GM23248 (cell line): ENCODE measurements around the gene NRCAM.

ENCODE experiments used
- EZH2 ChIP-seq: fragments of 200-600 bp; sonication (generic); IDR thresholded peaks from 2 replicates; pipeline ENCODE4 v1.6.1; 2018; ENCODE audit warnings: antibody characterized with exemption, mild to moderate bottlenecking; ENCODE audit not compliant: insufficient read depth, poor library complexity, severe bottlenecking
- EZH2phosphoT487 ChIP-seq: fragments of 200-600 bp; sonication (generic); IDR thresholded peaks from 2 replicates; pipeline ENCODE4 v1.6.1; 2018; ENCODE audit warnings: antibody characterized with exemption, moderate library complexity, mild to moderate bottlenecking, low read depth; ENCODE audit not compliant: insufficient read depth

DNA sequence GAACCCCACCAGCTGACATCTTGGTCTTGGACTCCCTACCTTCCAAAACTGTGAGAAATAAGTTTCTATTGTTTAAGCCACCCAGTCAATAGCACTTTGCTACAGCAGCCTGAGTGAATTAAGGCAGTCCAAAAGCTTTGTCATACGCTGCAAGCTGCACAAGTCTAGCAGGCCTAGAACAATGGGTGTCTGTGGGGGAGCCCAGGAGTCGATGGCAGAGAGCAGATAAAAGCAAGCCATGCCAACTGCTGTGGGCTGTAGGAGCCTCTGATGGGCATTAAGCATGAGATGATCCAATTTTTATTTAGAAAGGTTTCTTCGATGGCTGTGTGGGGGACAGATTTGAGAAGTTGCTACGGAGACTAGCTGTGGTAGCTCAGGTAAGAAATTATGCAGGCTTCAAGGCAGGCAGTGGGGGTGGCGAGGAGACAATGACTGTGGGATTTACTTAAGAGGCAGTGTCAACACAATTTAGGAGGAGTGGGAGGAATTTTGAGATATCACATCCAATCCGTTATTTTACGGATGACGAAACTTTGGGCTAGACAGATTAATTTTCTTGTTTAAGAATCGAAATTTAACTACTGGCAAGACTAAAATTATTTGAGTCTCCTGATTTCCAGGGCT lies 110.4 kb downstream of the NRCAM start:
- no peak for TF ChIP-seq EZH2
- no peak for TF ChIP-seq EZH2phosphoT487
